ENCODE measurements around the gene BSX.
A peak's percentile ranks its signal among the peaks of the same experiment; 100 is the strongest.

Gene BSX

DNA sequence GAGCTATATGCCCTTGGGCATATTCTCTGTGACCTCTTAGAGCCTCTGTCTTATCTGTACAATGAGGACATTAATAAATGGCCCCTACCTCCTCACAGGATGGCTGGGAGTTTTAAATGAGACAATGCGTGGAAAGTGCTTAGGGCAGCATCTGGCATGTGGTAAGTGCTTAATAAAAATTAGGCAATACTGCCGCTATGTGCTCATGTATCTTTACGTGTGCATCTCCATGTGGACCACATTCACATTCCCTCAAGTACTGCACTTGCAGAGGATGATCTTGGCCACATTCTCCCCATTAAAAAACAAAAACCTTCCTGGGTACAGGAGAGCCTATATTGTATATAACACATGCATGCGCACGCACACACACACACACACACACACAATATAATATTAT, 19.1 kb upstream of the BSX start:
- DNase-seq (ENCODE audit: low read depth): no peak
- no peak overlapping the region for H3K4me3 ChIP-seq (ENCODE audit: low read length)
- no peak for TF ChIP-seq CTCF (conservative IDR thresholded peaks at IDR 0.05; ENCODE audit: low read depth, low read length)

DNA sequence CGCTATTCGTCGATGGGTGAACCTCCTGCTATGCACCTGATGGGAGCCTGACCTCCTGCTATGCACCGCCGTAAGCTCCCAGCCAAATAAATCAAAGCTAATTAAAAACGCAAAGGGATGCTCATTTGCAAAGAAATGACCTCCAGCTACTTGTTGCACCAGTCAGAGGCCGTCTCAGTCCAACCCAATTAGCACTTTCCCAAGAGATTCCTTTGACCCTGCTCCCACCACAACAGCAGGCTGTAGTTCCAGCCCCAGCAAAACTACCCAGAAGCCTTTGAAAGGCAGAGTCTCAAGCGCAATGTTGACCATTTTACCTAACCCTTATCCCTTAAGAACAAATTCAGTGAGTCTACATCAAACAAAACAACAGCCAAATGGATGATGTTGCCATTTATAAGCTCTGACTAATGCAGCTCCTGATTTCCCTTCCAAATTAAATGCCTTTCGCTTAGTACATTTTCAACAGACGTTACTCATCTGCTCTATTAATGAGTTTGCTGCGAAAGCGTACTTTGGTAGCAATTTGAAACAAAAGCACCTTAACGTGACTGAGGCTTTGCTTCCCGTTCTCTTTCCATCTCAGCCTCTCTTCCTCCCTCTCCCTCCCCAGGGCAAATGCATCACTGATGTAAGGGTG, 17.2 kb upstream of the BSX start:
- no peak for DNase-seq (ENCODE audit: low read depth)
- TF ChIP-seq CTCF (conservative IDR thresholded peaks at IDR 0.05; ENCODE audit: low read depth, low read length): no peak
- no peak overlapping the region for H3K4me3 ChIP-seq (ENCODE audit: low read length)

DNA sequence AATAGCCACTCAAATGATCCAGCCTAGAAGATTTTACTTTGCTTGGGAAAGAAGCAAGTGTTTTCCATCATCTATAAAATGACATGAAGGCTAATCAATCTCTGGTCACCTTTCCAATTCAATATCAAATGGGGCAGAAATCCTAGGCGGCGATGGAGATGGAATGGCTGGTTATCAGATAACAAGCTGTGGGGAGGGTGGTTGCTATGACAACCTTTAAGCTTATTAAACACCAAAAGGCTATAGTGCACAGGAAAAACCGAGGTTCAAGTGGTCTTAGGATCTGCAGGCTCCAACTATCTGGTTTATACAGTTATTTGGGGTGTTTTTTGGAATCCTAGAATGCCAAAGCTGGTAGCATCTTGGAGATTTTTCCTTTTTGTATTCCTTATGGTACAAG, 13.9 kb upstream of the BSX start:
- no peak overlapping the region for H3K4me3 ChIP-seq (ENCODE audit: low read length)
- DNase-seq (ENCODE audit: low read depth): no peak
- no peak for TF ChIP-seq CTCF (conservative IDR thresholded peaks at IDR 0.05; ENCODE audit: low read depth, low read length)

- TF ChIP-seq CTCF (conservative IDR thresholded peaks at IDR 0.05; ENCODE audit: low read depth, low read length): no peak
- no peak for DNase-seq (ENCODE audit: low read depth)
- H3K4me3 ChIP-seq (ENCODE audit: low read length): peak overlapping the region; percentile 58
Measured at GRCh38 chr11:122984186-122985011, 2.8 kb upstream of the BSX start.

GRCh38 chr11:122983438-122984185, 2.0 kb upstream of the BSX start:
- no peak for DNase-seq (ENCODE audit: low read depth)
- H3K4me3 ChIP-seq (ENCODE audit: low read length): peak overlapping the region; percentile 58
- no peak for TF ChIP-seq CTCF (conservative IDR thresholded peaks at IDR 0.05; ENCODE audit: low read depth, low read length)

DNA sequence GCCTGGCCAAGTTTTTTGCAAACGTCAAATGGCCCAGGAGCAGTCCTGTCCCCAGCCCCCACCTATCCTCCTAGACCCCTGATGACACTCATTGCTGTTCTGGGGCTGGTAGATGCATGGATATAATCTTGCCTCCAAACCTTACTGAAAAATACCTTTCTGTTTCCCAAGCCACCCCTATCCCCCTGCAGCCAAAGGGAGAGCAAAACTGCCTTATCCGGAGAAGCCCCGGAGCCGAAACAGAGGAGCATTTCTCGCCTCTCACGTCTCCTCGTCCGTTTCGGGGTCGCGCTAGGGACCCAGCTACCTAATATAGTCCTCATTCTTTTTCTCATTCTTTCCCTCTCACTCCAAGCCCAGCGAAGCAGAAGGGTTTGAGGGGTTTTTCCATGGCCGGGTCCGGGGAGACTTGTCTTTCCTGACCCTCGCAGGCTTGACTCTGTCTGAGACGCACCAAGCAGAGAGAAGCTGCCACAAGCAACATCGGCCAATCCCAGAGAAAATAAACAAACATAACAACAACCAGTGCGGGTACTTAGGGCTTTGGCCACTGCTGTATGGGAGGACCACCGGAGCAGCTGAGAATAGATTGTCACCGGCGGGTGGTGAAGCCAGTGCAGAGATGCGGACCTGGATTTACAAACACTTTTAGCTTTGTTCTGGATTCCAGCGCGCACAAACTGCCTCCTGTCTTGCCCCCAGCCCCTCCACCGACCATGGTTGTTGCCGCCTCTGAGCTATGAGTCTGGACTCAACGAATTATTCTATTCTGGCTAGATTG, 1.6 kb downstream of the BSX start:
- DNase-seq (ENCODE audit: low read depth): no peak
- no peak overlapping the region for H3K4me3 ChIP-seq (ENCODE audit: low read length)
- TF ChIP-seq CTCF (conservative IDR thresholded peaks at IDR 0.05; ENCODE audit: low read depth, low read length): no peak

Data from retinal pigment epithelial cell (primary cell).